Measurements from ENCODE around the gene POLK.
"Not testable (repeated sequence)": the region's sequence is repeated elsewhere in the genome, so short reads cannot be mapped to it uniquely, and the experiment has no call there.

Gene POLK

GRCh38 chr5:75482482-75482881 is 29.2 kb upstream of the POLK start:
- no peak for DNase-seq (ENCODE audit: low read depth)
- Histone ChIP-seq H3K4me1 (ENCODE audit: control insufficient read depth, insufficient read depth, low read length) (peaks cover 5% of the 10 kb centered on the region), H3K4me3 (ENCODE audit: low read length) (no peak overlapping the region), H3K27me3 (replicated peaks; ENCODE audit: control insufficient read depth, insufficient read depth, low read length) (no peaks in the 10 kb centered on the region), H3K9ac (ENCODE audit: low read length) (no peak overlapping the region), H3K9me3 (ENCODE audit: control insufficient read depth, low read length) (peaks cover 5% of the 10 kb centered on the region), H3K36me3 (ENCODE audit: control insufficient read depth, insufficient read depth, low read length, severe bottlenecking) (no peaks in the 10 kb centered on the region)

- DNase-seq (ENCODE audit: low read depth): no peak
- Histone ChIP-seq H3K36me3 (ENCODE audit: control insufficient read depth, insufficient read depth, low read length, severe bottlenecking) (peaks cover under 1% of the 10 kb centered on the region), H3K27me3 (replicated peaks; ENCODE audit: control insufficient read depth, insufficient read depth, low read length) (no peaks in the 10 kb centered on the region), H3K4me1 (ENCODE audit: control insufficient read depth, insufficient read depth, low read length) (peaks cover 5% of the 10 kb centered on the region), H3K4me3 (ENCODE audit: low read length) (no peak overlapping the region), H3K9ac (ENCODE audit: low read length) (no peak overlapping the region), H3K9me3 (ENCODE audit: control insufficient read depth, low read length) (peaks cover 5% of the 10 kb centered on the region)
Observed at GRCh38 chr5:75484605-75485004, 27.1 kb upstream of the POLK start.

GRCh38 chr5:75489847-75490246 is 21.8 kb upstream of the POLK start:
- H3K9me3 ChIP-seq (ENCODE audit: control insufficient read depth, low read length); H3K4me3 ChIP-seq (ENCODE audit: low read length); DNase-seq (ENCODE audit: low read depth); H3K9ac ChIP-seq (ENCODE audit: low read length); H3K4me1 ChIP-seq (ENCODE audit: control insufficient read depth, insufficient read depth, low read length); H3K27me3 ChIP-seq (replicated peaks; ENCODE audit: control insufficient read depth, insufficient read depth, low read length): not testable (repeated sequence)
- peaks cover 26% of the 10 kb centered on the region for H3K36me3 ChIP-seq (ENCODE audit: control insufficient read depth, insufficient read depth, low read length, severe bottlenecking)

- Histone ChIP-seq H3K4me1 (ENCODE audit: control insufficient read depth, insufficient read depth, low read length) (no peaks in the 10 kb centered on the region), H3K36me3 (ENCODE audit: control insufficient read depth, insufficient read depth, low read length, severe bottlenecking) (peaks cover 32% of the 10 kb centered on the region), H3K27me3 (replicated peaks; ENCODE audit: control insufficient read depth, insufficient read depth, low read length) (no peaks in the 10 kb centered on the region), H3K4me3 (ENCODE audit: low read length) (no peak overlapping the region), H3K9me3 (ENCODE audit: control insufficient read depth, low read length) (no peaks in the 10 kb centered on the region), H3K9ac (ENCODE audit: low read length) (no peak overlapping the region)
- no peak for DNase-seq (ENCODE audit: low read depth)
Observed at GRCh38 chr5:75491621-75492020, 20.1 kb upstream of the POLK start.

GRCh38 chr5:75496026-75496425 is 15.7 kb upstream of the POLK start:
- DNase-seq (ENCODE audit: low read depth): no peak
- H3K36me3 ChIP-seq (ENCODE audit: control insufficient read depth, insufficient read depth, low read length, severe bottlenecking): peaks cover 45% of the 10 kb centered on the region
- no peak overlapping the region for H3K9ac ChIP-seq (ENCODE audit: low read length)
- H3K4me1 ChIP-seq (ENCODE audit: control insufficient read depth, insufficient read depth, low read length): no peaks in the 10 kb centered on the region
- H3K9me3 ChIP-seq (ENCODE audit: control insufficient read depth, low read length): no peaks in the 10 kb centered on the region
- no peak overlapping the region for H3K4me3 ChIP-seq (ENCODE audit: low read length)
- H3K27me3 ChIP-seq (replicated peaks; ENCODE audit: control insufficient read depth, insufficient read depth, low read length): no peaks in the 10 kb centered on the region

GRCh38 chr5:75498208-75498777 is 13.4 kb upstream of the POLK start:
- no peak for DNase-seq (ENCODE audit: low read depth)
- Histone ChIP-seq H3K4me3 (ENCODE audit: low read length) (no peak overlapping the region), H3K27me3 (replicated peaks; ENCODE audit: control insufficient read depth, insufficient read depth, low read length) (no peaks in the 10 kb centered on the region), H3K4me1 (ENCODE audit: control insufficient read depth, insufficient read depth, low read length) (no peaks in the 10 kb centered on the region), H3K9me3 (ENCODE audit: control insufficient read depth, low read length) (no peaks in the 10 kb centered on the region), H3K36me3 (ENCODE audit: control insufficient read depth, insufficient read depth, low read length, severe bottlenecking) (peaks cover 34% of the 10 kb centered on the region), H3K9ac (ENCODE audit: low read length) (no peak overlapping the region)

- not testable (repeated sequence) for H3K9me3 ChIP-seq (ENCODE audit: control insufficient read depth, low read length); DNase-seq (ENCODE audit: low read depth); H3K9ac ChIP-seq (ENCODE audit: low read length); H3K4me1 ChIP-seq (ENCODE audit: control insufficient read depth, insufficient read depth, low read length); H3K4me3 ChIP-seq (ENCODE audit: low read length); H3K27me3 ChIP-seq (replicated peaks; ENCODE audit: control insufficient read depth, insufficient read depth, low read length)
- peaks cover 35% of the 10 kb centered on the region for H3K36me3 ChIP-seq (ENCODE audit: control insufficient read depth, insufficient read depth, low read length, severe bottlenecking)
Observed at GRCh38 chr5:75498875-75499274, 12.8 kb upstream of the POLK start.

- Histone ChIP-seq H3K4me1 (ENCODE audit: control insufficient read depth, insufficient read depth, low read length) (peaks cover 30% of the 10 kb centered on the region), H3K36me3 (ENCODE audit: control insufficient read depth, insufficient read depth, low read length, severe bottlenecking) (peaks cover 10% of the 10 kb centered on the region)
- not testable (repeated sequence) for H3K27me3 ChIP-seq (replicated peaks; ENCODE audit: control insufficient read depth, insufficient read depth, low read length); H3K9ac ChIP-seq (ENCODE audit: low read length); H3K9me3 ChIP-seq (ENCODE audit: control insufficient read depth, low read length); H3K4me3 ChIP-seq (ENCODE audit: low read length); DNase-seq (ENCODE audit: low read depth)
Observed at GRCh38 chr5:75505112-75505511, 6.6 kb upstream of the POLK start.

- no peaks in the 10 kb centered on the region for H3K9me3 ChIP-seq (ENCODE audit: control insufficient read depth, low read length)
- H3K9ac ChIP-seq (ENCODE audit: low read length): no peak overlapping the region
- H3K4me3 ChIP-seq (ENCODE audit: low read length): peak overlapping the region; percentile 96
- H3K27me3 ChIP-seq (replicated peaks; ENCODE audit: control insufficient read depth, insufficient read depth, low read length): no peaks in the 10 kb centered on the region
- peaks cover 33% of the 10 kb centered on the region for H3K4me1 ChIP-seq (ENCODE audit: control insufficient read depth, insufficient read depth, low read length)
- DNase-seq (ENCODE audit: low read depth): no peak
- H3K36me3 ChIP-seq (ENCODE audit: control insufficient read depth, insufficient read depth, low read length, severe bottlenecking): peaks cover 10% of the 10 kb centered on the region
Observed at GRCh38 chr5:75507841-75508240, 3.9 kb upstream of the POLK start.

- Histone ChIP-seq H3K27me3 (replicated peaks; ENCODE audit: control insufficient read depth, insufficient read depth, low read length) (no peaks in the 10 kb centered on the region), H3K4me1 (ENCODE audit: control insufficient read depth, insufficient read depth, low read length) (peaks cover 50% of the 10 kb centered on the region), H3K9ac (ENCODE audit: low read length) (peak overlapping the region; percentile 98), H3K4me3 (ENCODE audit: low read length) (peak overlapping the region; percentile 96), H3K36me3 (ENCODE audit: control insufficient read depth, insufficient read depth, low read length, severe bottlenecking) (peaks cover 3% of the 10 kb centered on the region), H3K9me3 (ENCODE audit: control insufficient read depth, low read length) (no peaks in the 10 kb centered on the region)
- DNase-seq (ENCODE audit: low read depth): no peak
Observed at GRCh38 chr5:75509546-75509945, 2.1 kb upstream of the POLK start.

GRCh38 chr5:75509956-75510355 is 1.7 kb upstream of the POLK start:
- H3K9me3 ChIP-seq (ENCODE audit: control insufficient read depth, low read length): no peaks in the 10 kb centered on the region
- peaks cover 54% of the 10 kb centered on the region for H3K4me1 ChIP-seq (ENCODE audit: control insufficient read depth, insufficient read depth, low read length)
- no peaks in the 10 kb centered on the region for H3K36me3 ChIP-seq (ENCODE audit: control insufficient read depth, insufficient read depth, low read length, severe bottlenecking)
- H3K4me3 ChIP-seq (ENCODE audit: low read length): peak overlapping the region; percentile 96
- peak overlapping the region; percentile 98 for H3K9ac ChIP-seq (ENCODE audit: low read length)
- peak; percentile 77 for DNase-seq (ENCODE audit: low read depth)
- no peaks in the 10 kb centered on the region for H3K27me3 ChIP-seq (replicated peaks; ENCODE audit: control insufficient read depth, insufficient read depth, low read length)

GRCh38 chr5:75510417-75510835 is 1.3 kb upstream of the POLK start:
- Histone ChIP-seq H3K9ac (ENCODE audit: low read length) (peak overlapping the region; percentile 98), H3K9me3 (ENCODE audit: control insufficient read depth, low read length) (no peaks in the 10 kb centered on the region), H3K4me1 (ENCODE audit: control insufficient read depth, insufficient read depth, low read length) (peaks cover 54% of the 10 kb centered on the region), H3K4me3 (ENCODE audit: low read length) (peak overlapping the region; percentile 96), H3K27me3 (replicated peaks; ENCODE audit: control insufficient read depth, insufficient read depth, low read length) (no peaks in the 10 kb centered on the region), H3K36me3 (ENCODE audit: control insufficient read depth, insufficient read depth, low read length, severe bottlenecking) (no peaks in the 10 kb centered on the region)
- peak; percentile 76 for DNase-seq (ENCODE audit: low read depth)

All from adipocyte (in vitro differentiated cells).